Fibroblast of lung (primary cell): Measurements from ENCODE around the gene TUFT1. TPM values are rescaled to one million over a fixed set of nuclear protein-coding genes. Genes with fewer than 3 reads are reported as not detected.
A peak's percentile ranks its signal among the peaks of the same experiment; 100 is the strongest.

Experiments used
- DNase-seq, 2 donors: peaks; one replicate each; pipeline versions ENCODE4 v3.0.0 to v3.0.0-alpha.2; 2010; ENCODE audit warnings: low read depth in 2 of 2
- H2AFZ ChIP-seq: 2 replicates; pipeline ENCODE4 v1.5.1; 2012; ENCODE audit warnings: low read length, control low read depth, inconsistent platforms
- H3K27ac ChIP-seq: 2 replicates; pipeline ENCODE4 v1.5.1; 2011; ENCODE audit warnings: low read length, control low read depth; ENCODE audit not compliant: insufficient read depth
- H3K27me3 ChIP-seq: 2 replicates; pipeline ENCODE4 v1.5.1; 2011; ENCODE audit warnings: mild to moderate bottlenecking, low read length; ENCODE audit not compliant: control insufficient read depth, insufficient read depth
- H3K36me3 ChIP-seq: 2 replicates; pipeline ENCODE4 v1.5.1; 2011; ENCODE audit warnings: low read length; ENCODE audit not compliant: control insufficient read depth, insufficient read depth
- H3K4me1 ChIP-seq: 2 replicates; pipeline ENCODE4 v1.5.1; 2011; ENCODE audit warnings: low read length; ENCODE audit not compliant: control insufficient read depth, insufficient read depth; ENCODE audit errors: extremely low read depth
- H3K4me2 ChIP-seq: 2 replicates; pipeline ENCODE4 v1.5.1; 2011; ENCODE audit warnings: low read length, control low read depth; ENCODE audit not compliant: insufficient read depth; ENCODE audit errors: extremely low read depth
- H3K4me3 ChIP-seq, 4 experiments: fragments of 200-600 bp in 1 of 4; sonication (generic) in 1 of 4; replicated peaks in 1 of 4; 2 replicates each; pipeline ENCODE4 v1.5.1; 2011 to 2016; ENCODE audit warnings: low read length in 4 of 4, low read depth in 3 of 4, mild to moderate bottlenecking in 3 of 4, control low read depth in 2 of 4, inconsistent platforms in 1 of 4, mixed read lengths in 1 of 4; ENCODE audit not compliant: insufficient read depth in 1 of 4; ENCODE audit errors: control extremely low read depth in 1 of 4
- H3K79me2 ChIP-seq: 2 replicates; pipeline ENCODE4 v1.5.1; 2012; ENCODE audit warnings: mild to moderate bottlenecking, low read length, inconsistent platforms; ENCODE audit not compliant: control insufficient read depth, insufficient read depth
- H3K9ac ChIP-seq: 2 replicates; pipeline ENCODE4 v1.5.1; 2011; ENCODE audit warnings: mild to moderate bottlenecking, low read length, control low read depth; ENCODE audit not compliant: insufficient read depth
- H3K9me3 ChIP-seq: 2 replicates; pipeline ENCODE4 v1.5.1; 2012; ENCODE audit warnings: low read depth, low read length; ENCODE audit not compliant: control insufficient read depth, insufficient read depth
- H4K20me1 ChIP-seq: 2 replicates; pipeline ENCODE4 v1.5.1; 2011; ENCODE audit warnings: low read length; ENCODE audit not compliant: control insufficient read depth, insufficient read depth; ENCODE audit errors: extremely low read depth
- CTCF ChIP-seq, 2 donors: IDR thresholded peaks in 1 of 2; conservative IDR thresholded peaks in 1 of 2; 1 replicate in 1 of 2; 2 replicates in 1 of 2; pipeline ENCODE4 v1.5.1; 2011 to 2012; ENCODE audit warnings: low read length in 2 of 2, control low read depth in 1 of 2, inconsistent platforms in 1 of 2, low read depth in 1 of 2, mild to moderate bottlenecking in 1 of 2
- EZH2 ChIP-seq: IDR thresholded peaks from 2 replicates; pipeline ENCODE4 v1.5.1; 2012; ENCODE audit warnings: low read length, control low read depth, mild to moderate bottlenecking; ENCODE audit errors: missing control alignments
- polyA plus RNA-seq, 2 donors: library from polyadenylated mRNA; depleted of rRNA in 1 of 2; stranded (reverse) in 1 of 2; unstranded in 1 of 2; fragments of >200 nt; gene quantifications; 2 replicates each; pipeline ENCODE4 v1.2.1, GENCODE V29; 2011 to 2012; ENCODE audit warnings: missing spikeins in 1 of 2
- total RNA-seq: library from RNA; depleted of rRNA; stranded (reverse); fragments of >200 nt; gene quantifications from 2 replicates; pipeline ENCODE4 v1.2.1, GENCODE V29; 2014

TUFT1 gene
- total and polyA plus RNA-seq, 2 donors (not counting 1 experiment from before 2014, with no cell fraction given), result 18.2 to 24.7 TPM

GRCh38 chr1:151619489-151620093, 79.5 kb downstream of the TUFT1 start:
- DNase-seq, result peak; percentile 62 to 75
- TF ChIP-seq EZH2 (no peak), CTCF (conservative IDR thresholded peaks at IDR 0.05 in 1 of 2, IDR thresholded peaks at IDR 0.05 in 1 of 2; ENCODE audit: low read depth in 1 of 2, low read length in 2 of 2) (no peak)
- H4K20me1 ChIP-seq, result no peaks in the 10 kb centered on the region
- no peaks in the 10 kb centered on the region for H3K36me3 ChIP-seq
- H3K27me3 ChIP-seq, result no peaks in the 10 kb centered on the region
- peak overlapping the region in 1 of 4 experiments; percentile 0 for H3K4me3 ChIP-seq
- peak overlapping the region; percentile 42 for H3K27ac ChIP-seq
- H3K79me2 ChIP-seq, result peaks cover 12% of the 10 kb centered on the region
- no peak overlapping the region for H2AFZ ChIP-seq
- H3K9ac ChIP-seq, result no peak overlapping the region
- H3K9me3 ChIP-seq, result no peaks in the 10 kb centered on the region
- H3K4me2 ChIP-seq, result peak overlapping the region; percentile 32
- H3K4me1 ChIP-seq, result peaks cover 6% of the 10 kb centered on the region

- H3K9ac ChIP-seq, result no peak overlapping the region
- no peak overlapping the region for H2AFZ ChIP-seq
- peak in 1 of 2 donors; percentile 79 for DNase-seq
- H3K4me1 ChIP-seq, result peaks cover 6% of the 10 kb centered on the region
- H3K27ac ChIP-seq, result peak overlapping the region; percentile 42
- H3K4me2 ChIP-seq, result no peak overlapping the region
- peak overlapping the region in 1 of 4 experiments; percentile 0 for H3K4me3 ChIP-seq
- no peaks in the 10 kb centered on the region for H3K36me3 ChIP-seq
- no peak for TF ChIP-seq CTCF (conservative IDR thresholded peaks at IDR 0.05 in 1 of 2, IDR thresholded peaks at IDR 0.05 in 1 of 2; ENCODE audit: low read depth in 1 of 2, low read length in 2 of 2)
- no peak for TF ChIP-seq EZH2
- H4K20me1 ChIP-seq, result no peaks in the 10 kb centered on the region
- no peaks in the 10 kb centered on the region for H3K9me3 ChIP-seq
- no peaks in the 10 kb centered on the region for H3K27me3 ChIP-seq
- peaks cover 12% of the 10 kb centered on the region for H3K79me2 ChIP-seq
These were observed 80.2 kb downstream of the TUFT1 start for GRCh38 chr1:151620286-151620685.

GRCh38 chr1:151621351-151621750, 81.2 kb downstream of the TUFT1 start:
- Histone ChIP-seq H3K27ac (no peak overlapping the region), H3K79me2 (peaks cover 10% of the 10 kb centered on the region), H3K4me1 (peaks cover 6% of the 10 kb centered on the region), H3K9me3 (no peaks in the 10 kb centered on the region), H2AFZ (no peak overlapping the region), H3K36me3 (no peaks in the 10 kb centered on the region), H4K20me1 (no peaks in the 10 kb centered on the region), H3K9ac (no peak overlapping the region), H3K4me2 (no peak overlapping the region), H3K4me3 (no peak overlapping the region), H3K27me3 (no peaks in the 10 kb centered on the region)
- TF ChIP-seq CTCF (conservative IDR thresholded peaks at IDR 0.05 in 1 of 2, IDR thresholded peaks at IDR 0.05 in 1 of 2; ENCODE audit: low read depth in 1 of 2, low read length in 2 of 2) (no peak), EZH2 (no peak)
- no peak for DNase-seq
